Omental fat pad (tissue), 4 donors: ENCODE results near the gene SIX2. TPM values are rescaled to one million over a fixed set of nuclear protein-coding genes. Genes with fewer than 3 reads are reported as not detected.

Experiments used
- ATAC-seq: fragments of 150-250 bp; one replicate; pipeline ENCODE4 v1.9.1; 2016; ENCODE audit warnings: mild to moderate bottlenecking, moderate library complexity; ENCODE audit not compliant: low FRiP score
- DNase-seq: peaks from one replicate; pipeline ENCODE4 v3.0.0-alpha.2; 2019; ENCODE audit warnings: low spot score
- CTCF ChIP-seq, 3 donors: fragments of 450-650 bp; IDR thresholded peaks; one replicate each; pipeline ENCODE4 v1.5.1; 2016 to 2017; ENCODE audit warnings: antibody characterized with exemption in 3 of 3, mild to moderate bottlenecking in 3 of 3, moderate library complexity in 2 of 3
- total RNA-seq, 4 donors: library from RNA; depleted of rRNA; stranded (reverse); fragments of >200 nt; gene quantifications; one replicate each; pipeline ENCODE4 v1.1.0, GENCODE V29; 2016

The SIX2 gene
- total RNA-seq, 4 donors from 2014 or later: 3.6 to 26.3 (median 12.7) TPM

- no peak for TF ChIP-seq CTCF (IDR thresholded peaks at IDR 0.05)
- DNase-seq (no peak), ATAC-seq (no peak)
Observed at GRCh38 chr2:45001869-45002385, 7.3 kb downstream of the SIX2 start.

- no peak for ATAC-seq
- TF ChIP-seq CTCF (IDR thresholded peaks at IDR 0.05): no peak
Observed at GRCh38 chr2:45000921-45001868, 8.1 kb downstream of the SIX2 start.

DNA sequence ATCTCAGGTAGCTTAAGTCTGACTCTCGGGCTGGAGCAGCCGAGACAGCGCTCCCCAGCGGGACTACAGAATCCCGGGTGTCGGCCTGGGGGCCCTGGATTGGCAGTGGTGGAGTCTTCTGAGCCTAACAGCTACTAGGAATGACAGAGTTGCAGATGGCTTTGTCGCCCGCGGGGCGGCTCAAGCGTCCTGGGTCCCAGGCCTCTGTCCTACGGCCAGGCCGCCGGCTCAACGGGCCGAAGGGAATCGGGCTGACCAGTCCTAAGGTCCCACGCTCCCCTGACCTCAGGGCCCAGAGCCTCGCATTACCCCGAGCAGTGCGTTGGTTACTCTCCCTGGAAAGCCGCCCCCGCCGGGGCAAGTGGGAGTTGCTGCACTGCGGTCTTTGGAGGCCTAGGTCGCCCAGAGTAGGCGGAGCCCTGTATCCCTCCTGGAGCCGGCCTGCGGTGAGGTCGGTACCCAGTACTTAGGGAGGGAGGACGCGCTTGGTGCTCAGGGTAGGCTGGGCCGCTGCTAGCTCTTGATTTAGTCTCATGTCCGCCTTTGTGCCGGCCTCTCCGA is 8.8 kb downstream of the SIX2 start:
- DNase-seq (no peak), ATAC-seq (no peak)
- no peak for TF ChIP-seq CTCF (IDR thresholded peaks at IDR 0.05)

More at GRCh38 chr2:45000921-45001868, 8.1 kb downstream of the SIX2 start:
- DNase-seq: no peak

- no peak for TF ChIP-seq CTCF (IDR thresholded peaks at IDR 0.05)
- no peak for DNase-seq
- ATAC-seq: no peak
Observed at GRCh38 chr2:44999540-44999939, 9.7 kb downstream of the SIX2 start.

GRCh38 chr2:44997963-44998362 is 11.3 kb downstream of the SIX2 start:
- DNase-seq (no peak), ATAC-seq (no peak)
- TF ChIP-seq CTCF (IDR thresholded peaks at IDR 0.05): no peak

DNA sequence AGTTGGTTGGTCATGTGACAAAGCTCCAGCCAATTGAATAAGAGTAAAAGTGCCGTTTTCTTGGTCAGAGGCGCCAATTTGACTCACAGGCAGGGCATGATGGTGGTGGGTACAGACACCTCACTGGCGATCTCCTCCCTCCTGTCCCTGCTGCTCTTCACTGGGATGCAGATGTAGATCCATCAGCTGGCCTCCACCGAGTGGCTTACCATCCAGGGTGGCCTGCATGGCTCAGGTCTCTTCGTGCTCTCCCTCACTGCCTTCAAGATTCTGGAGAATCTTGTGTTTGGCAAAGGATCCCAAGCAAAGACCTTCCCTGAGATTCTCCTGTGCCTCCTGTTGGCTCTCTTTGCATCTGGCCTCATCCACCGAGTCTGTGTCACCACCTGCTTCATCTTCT is 12.9 kb downstream of the SIX2 start:
- ATAC-seq: no peak
- no peak for DNase-seq
- TF ChIP-seq CTCF (IDR thresholded peaks at IDR 0.05): no peak
